GM21447 (cell line): ENCODE results near the gene DERA.
A peak's percentile ranks its signal among the peaks of the same experiment; 100 is the strongest.
"Not testable (repeated sequence)": the region's sequence is repeated elsewhere in the genome, so short reads cannot be mapped to it uniquely, and the experiment has no call there.

ENCODE experiments used
- ATAC-seq: cut with Tn5 transposase; IDR thresholded peaks from one replicate; pipeline ENCODE4 v1.9.1; 2021; ENCODE audit not compliant: unreplicated experiment

Gene DERA

DNA sequence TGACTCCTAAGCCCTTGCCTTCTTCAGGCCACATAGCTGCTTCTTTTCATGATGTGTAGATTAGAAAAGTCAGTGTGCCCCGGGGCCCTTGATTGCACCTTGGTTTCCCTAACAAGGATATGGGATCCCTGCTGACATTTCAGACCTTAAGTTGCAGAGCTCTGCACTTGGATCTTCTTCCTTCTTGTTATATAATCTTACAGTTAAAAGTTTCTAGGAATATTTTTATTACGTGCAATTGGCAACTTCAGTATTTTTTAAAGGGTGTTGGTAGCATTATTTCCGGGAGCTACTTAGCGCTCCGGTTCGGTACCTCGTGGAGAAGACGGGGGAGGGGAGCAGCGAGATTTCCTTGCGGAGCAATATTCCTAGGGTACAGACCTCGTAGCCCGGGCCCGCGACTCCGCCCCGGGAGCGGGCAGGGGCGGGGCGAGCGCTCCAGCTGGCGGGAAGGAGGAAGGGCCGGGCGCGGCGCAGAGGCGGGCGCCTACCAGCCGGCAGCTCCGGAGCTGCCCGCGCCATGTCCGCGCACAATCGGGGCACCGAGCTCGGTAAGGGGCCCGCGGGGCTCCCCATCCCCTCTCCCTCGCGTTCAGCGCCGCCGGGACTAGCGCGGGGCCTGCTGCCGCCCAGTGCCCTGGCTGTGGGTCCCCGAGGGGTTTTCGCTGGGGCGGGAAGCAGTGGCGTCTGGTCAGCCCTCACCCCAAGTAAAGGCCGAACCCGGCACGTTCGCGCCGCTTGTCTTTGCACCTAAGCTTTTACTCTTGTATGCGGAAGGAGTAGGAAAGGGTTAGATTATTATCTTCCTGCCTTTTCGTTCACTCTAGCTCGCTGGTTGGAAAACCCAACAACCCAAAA, at the start of gene DERA:
TSS of gene DERA (plus strand) at position 469 of the 858 bp plus-strand sequence. CDS start at position 521, 52 bp downstream.
- peak; percentile 93 for ATAC-seq

DNA sequence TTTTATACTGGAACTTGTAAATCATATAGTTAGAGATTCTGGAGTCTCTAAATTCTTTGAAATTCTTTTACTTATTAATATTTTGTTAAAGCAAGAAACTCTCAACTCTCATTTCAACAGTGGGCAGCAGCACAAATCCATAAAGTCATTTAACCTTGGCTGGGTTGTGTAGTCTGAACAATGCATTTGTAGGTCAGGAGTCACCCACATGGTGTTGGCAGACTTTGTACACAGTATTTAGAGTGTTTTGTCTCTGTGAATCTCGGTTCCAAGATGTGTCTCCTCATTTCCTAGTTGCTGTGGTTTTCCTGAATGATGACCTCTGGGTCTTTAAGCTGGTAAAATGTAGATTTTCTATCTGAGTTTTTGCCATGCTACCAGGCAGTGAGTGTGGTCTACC, 49.7 kb upstream of the DERA start:
- no peak for ATAC-seq

DNA sequence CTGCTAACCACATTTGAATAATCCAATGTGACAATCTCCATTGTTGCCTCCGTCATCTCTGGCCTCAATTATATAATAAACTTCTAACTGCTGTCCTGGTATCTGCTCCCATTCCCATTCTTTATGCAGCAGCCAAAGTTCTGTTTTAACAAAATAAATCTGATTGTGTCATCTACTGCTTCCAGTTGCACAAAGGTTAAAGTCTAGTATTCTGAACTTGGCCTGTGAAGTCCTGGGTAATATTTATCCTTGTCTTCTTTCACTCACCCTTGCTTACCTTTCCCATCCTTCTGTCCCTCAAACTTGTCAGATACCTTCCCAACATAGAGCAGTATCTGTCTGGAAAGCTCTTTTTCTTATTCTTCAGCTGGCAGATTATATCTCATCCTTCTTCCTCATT, 48.3 kb upstream of the DERA start:
- no peak for ATAC-seq

DNA sequence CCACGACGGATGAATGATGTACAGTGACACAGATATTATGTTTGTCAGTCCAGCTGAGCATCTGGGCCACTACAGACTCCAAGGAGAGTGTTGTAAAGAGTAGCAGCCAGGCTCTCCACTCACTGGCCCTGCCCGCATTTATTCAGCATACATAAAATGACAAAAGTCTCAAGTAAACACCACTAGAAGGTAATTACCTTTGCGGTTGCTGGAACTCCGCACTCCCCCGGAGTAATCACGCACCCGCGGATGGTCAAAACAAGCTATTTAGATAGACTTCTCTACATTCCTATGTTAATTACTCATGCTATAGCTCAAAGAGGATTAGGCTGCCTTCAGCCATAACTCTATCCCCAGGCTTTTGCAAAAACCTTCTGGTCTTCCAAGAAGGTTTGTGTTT, 47.8 kb upstream of the DERA start:
- ATAC-seq: no peak

DNA sequence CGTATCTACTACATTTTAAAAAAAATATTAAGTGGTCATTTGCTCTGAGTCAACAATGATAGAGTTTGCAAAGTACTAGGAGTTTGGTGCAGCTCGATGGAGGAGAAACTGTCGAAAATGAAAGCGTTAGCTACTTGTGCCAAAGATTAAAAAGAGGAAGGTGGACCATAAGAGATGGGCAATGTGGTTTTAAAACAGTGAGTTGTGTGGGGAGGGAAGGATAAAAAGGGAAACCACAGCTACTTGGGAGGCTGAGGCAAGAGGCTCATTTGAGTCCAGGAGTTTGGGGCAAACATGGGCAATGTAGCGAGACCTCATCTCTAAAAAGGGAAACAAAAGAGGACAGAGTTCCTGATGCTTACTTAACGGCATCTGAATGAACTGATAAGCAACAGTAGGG, 47.1 kb upstream of the DERA start:
- ATAC-seq: peak; percentile 95

DNA sequence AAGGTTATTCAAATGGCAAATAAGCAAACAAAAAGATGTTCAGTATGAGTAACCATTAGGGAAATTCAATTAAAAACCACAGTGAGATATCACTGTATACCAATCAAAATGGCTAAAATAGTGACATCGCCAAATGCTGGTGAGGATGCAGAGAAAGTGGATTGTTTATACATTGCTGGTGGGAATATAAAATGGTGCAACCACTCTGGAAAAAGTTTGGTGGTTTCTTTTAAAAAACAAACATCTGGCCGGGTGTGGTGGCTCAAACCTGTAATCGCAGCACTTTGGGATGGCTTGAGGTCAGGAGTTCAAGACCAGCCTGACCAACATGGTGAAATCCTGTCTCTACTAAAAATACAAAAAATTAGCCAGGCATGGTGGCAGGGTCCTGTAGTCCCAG, 42.9 kb upstream of the DERA start:
- ATAC-seq: no peak

DNA sequence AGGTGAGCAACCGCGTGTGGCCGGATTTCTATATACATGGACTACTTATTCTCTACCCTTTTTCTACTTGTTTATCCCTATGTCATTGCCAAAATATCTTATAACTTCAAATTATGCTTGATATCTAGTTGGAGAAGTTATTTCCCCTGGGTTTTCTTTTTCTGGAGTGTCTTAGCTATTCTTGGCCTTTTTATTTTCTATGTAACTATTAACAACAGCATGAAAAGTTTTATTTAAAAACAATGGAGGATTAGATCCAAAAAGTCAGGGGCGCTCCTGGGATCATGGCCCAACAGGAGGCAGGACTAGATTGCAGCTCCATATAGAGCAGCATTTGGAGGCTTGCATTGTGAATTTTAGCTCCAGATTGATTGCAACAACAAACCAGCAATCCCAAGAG, 37.6 kb upstream of the DERA start:
- no peak for ATAC-seq

DNA sequence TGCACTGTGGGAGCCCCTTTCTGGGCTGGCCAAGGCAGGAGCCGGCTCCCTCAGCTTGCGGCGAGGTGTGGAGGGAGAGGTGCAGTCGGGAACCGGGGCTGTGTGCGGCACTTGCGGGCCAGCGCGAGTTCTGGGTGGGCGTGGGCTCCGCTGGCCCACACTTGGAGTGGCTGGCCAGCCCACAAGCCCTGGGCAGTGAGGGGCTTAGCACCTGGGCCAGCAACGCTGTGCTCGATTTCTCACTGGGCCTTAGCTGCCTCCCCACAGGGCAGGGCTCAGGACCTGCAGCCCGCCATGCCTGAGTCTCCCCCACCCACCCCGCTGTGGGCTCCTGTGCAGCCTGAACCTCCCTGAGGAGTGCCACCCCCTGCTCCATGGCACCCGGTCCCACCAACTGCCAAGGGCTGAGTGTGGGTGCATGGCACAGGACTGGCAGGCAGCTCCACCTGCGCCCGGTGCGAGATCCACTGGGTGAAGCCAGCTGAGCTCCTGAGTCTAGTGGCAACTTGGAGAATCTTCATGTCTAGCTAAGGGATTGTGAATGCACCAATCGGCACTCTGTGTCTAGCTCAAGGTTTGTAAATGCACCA, 36.5 kb upstream of the DERA start:
- not testable (repeated sequence) for ATAC-seq

DNA sequence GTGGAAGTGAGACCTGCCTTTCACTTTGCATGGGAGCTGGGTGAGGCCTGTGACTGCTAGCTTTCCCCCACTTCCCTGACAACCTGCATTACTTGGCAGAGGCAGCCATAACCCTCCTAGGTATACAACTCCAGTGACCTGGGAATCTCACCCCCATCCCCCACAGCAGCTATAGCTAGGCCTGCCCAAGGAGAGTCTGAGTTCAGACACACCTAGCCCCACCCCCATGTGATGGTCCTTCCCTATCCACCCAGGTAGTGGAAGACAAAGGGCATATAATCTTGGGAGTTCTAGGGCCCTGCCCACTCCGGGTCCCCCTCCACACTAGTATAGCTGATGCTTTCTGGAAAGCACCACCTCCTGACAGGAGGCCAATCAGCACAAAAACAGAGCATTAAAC, 35.3 kb upstream of the DERA start:
- ATAC-seq: no peak

DNA sequence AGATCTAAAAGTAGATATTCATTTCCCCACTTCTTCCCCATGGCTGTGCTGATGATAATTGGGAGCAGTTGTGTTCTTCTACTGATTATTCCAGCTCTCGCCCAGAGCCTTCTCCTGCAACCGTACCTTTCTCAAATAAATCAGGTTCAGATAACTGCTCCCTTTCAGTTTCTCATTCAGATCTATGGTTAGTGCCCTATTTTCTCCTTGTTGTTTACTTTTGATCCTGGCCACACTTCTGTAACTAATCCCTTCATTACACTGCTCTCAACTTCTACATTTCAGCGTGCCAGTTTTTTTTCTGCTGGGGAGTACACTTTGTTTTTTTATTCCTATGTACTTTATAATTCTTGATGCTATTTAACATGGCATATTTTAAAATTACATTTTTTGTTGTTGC, 31.7 kb upstream of the DERA start:
- no peak for ATAC-seq

DNA sequence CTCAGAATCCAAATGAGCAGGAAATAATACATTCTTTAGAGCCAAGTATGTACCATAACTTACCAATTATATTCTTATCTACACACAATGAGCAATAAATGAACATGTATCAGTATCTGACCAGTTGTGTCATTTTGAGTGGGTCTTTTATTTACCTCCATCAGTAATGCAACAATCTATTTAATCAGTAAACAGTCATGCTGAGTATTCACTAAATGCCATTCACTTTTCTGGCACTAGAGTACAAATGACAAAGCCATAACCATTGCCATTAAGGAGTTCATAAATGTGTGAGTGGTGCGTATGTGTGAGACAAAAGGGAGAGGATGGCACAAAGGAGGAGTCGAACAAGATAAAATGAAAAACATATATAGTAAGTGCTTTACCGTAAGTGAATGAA, 30.4 kb upstream of the DERA start:
- ATAC-seq: no peak

DNA sequence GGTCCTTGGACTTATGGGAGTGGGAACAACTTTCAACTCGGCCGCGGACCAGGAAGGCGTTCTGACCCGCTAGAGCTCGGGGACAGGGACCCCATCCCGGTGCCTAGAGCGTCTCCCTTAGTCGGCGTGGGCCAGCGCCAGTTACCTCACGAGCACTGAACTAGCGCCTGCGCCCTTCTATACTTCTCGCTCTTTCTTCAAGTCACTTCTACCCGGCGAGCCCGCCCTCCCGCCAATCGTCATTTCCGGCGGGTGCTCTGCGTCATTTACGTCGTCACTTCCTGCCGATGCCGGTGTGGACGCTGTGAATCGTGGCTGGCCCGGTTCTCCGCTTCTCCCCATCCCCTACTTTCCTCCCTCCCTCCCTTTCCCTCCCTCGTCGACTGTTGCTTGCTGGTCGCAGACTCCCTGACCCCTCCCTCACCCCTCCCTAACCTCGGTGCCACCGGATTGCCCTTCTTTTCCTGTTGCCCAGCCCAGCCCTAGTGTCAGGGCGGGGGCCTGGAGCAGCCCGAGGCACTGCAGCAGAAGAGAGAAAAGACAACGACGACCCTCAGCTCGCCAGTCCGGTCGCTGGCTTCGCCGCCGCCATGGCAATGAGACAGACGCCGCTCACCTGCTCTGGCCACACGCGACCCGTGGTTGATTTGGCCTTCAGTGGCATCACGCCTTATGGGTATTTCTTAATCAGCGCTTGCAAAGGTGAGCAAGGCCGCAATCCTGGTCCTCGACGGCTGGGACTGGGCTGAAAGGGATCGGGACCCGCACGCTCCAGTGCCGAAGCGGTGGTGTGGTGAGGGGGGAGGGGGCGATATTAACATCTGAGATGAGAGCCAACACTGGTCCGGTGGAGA, 28.8 kb upstream of the DERA start, which contains the start of gene STRAP:
TSS of gene STRAP (plus strand) at position 270 of the 854 bp plus-strand sequence. CDS start at position 591, 321 bp downstream.
- ATAC-seq: peak; percentile 96

DNA sequence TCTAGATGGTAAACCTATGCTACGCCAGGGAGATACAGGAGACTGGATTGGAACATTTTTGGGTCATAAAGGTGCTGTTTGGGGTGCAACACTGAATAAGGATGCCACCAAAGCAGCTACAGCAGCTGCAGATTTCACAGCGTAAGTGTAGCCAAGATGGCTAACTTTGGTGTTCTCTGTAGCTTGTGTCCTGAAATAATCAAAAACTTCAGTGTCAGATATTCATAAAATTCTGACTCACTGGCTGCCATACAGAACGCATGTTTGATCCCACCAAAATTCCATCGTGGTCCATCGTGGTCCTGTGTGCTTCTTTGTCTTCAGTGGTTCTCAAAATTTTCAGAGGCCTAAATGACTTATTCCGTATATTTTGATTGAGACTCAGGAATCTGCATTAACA, 27.6 kb upstream of the DERA start:
- no peak for ATAC-seq

DNA sequence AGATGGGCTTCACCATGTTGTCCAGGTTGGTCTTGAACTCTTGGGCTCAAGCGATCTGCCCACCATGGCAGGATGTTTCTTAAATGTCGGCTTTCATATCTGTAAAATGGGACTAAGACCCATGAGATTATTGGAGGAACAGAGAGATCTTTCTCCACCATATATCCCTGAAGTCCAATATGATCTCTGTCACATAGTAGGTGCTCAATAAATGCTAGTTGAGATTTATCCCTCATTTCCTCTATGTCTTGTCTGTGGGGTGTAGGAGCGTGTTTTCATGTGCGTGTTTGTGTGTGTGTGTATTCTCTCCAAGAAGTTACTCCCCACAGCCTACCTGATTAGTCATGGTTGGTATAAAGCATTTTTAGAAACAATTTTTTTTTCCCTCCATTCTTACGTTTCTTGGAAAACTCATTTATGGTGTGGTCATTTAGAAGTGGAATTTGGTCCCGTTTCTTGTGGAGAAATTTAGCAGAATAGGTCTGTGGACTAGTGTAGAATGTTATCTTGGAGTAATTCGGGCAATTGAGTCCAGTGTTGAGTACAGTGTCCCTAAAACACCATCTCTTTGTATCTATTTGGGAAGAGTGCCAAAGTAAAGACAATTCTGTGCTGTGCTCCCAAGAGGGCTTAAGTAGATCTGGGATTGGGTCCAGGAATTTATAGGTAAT, 24.6 kb upstream of the DERA start:
- ATAC-seq: no peak

DNA sequence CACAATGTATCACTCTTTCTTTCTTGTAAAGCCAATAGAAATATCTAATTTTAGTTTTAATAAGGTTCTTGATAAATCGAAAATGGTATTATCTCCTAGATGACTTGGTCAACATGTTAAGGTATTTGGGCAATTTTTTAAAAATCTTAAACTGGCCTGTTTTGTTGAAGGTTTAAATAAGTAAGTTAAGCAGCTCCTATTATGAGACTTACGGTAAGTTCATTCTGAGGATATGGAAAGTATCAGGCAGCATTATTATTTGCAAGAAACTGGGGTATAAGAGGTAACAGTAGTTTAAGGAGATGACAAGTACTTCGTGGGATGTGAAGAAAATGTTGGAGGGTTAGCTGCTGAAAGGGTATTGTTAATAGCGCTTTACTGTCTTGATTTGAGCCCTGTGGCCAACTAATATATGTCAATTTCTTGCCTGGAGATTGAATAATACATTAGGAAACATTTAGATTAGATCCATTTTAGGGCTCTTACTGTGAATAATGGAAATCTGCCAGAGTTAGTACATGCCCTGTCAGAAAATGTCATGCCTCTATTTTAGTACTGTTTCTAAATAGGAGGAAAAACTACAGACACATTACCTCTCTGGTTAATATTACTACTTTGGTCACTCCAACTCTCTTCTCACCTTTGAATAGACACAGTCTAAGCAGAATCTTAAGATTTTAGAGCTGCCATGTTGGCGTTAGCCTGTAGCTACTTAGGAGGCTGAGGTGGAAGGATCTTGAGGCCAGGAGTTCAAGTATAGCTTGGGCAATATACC, 23.9 kb upstream of the DERA start:
- no peak for ATAC-seq

DNA sequence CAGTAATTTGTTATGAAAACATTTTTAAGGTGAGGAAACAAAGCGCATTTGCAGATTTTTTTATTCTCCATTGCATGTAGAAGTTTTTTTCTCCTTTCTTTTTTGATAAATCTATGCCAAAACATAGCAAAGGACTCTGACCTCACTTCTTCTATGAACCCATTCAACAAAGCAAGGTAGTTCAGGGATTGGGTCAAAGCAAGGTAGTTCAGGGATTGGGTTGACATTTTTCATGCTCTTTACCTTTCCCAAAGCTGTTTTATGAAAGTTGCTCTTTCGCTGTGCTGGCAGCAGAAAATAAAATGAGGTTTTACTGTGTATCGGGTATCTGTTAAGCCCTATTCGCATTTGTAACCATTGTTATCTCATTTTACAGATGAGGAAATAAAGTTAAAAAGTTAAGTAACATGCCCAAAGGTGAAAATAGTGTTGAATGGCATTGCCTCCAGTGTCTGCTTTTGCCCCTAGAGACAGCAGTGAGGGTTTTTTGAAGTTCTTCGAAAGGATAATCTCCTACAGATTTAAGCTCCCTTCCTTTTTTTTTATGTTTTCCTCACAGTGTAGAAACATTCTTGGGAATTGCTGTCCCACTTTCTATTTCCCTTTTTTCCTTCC, 18.4 kb upstream of the DERA start:
- no peak for ATAC-seq

DNA sequence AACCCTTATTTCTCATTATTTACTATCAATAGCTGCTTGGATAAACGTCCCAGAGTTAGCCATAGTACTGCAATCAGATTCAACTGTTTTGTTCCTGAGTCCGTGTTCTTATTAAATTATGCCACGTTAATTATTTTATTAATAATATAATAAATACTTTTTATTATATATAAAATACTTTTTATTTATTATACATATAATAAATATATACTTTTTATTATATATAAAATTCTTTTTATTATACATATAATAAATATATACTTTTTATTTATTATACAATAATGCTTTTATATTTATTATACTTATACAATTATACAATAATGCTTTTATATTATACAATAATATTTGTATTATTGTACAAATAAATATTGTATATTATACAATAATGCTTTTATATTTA, 17.9 kb upstream of the DERA start:
- ATAC-seq: no peak

DNA sequence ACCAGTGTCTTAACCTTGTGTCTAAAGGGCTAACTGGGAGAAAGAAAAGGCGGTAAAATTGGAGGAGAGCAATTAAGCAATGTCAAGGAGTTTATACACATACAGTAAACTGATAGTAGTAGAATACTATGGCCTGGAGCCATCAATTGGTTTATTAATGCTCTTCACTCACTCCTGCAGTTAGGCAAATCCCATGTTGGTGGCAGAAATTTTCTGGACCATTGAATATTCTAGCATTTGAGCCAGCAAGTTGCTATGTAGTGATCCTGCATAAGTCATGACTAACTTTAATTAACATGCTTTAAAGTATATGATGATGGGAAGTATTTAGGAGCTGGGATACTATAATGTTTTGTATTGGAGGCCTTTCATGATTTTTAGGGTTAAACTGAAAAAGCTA, 14.3 kb upstream of the DERA start:
- ATAC-seq: no peak

DNA sequence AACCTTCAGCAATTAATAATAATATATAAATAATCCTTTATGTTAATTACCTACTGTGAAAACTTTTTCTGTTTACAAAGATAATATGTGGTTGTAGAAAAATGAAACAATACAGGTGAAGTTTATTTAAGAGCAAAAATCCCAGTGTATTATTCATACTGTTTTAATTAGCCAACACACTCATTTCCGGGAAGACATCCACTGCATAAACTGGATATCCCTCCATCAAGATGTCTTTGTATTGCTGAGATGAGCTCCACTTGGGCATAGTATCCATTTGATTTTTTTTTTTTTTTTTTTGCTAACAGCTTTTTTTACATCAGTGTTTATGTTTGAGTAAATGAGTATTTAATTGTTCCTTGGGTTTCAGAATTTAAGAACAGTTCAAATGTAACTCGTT, 13.7 kb upstream of the DERA start:
- ATAC-seq: no peak
